ENCODE data around the gene MAGI2.

GRCh38 chr7:79341902-79342301, 111.6 kb downstream of the MAGI2 start:
- TF ChIP-seq EZH2 (IDR thresholded peaks at IDR 0.05; ENCODE audit: insufficient read depth, low read length) (no peak), CTCF (IDR thresholded peaks at IDR 0.05; ENCODE audit: insufficient read depth, low read depth, low read length) (no peak)

Data from astrocyte (in vitro differentiated cells and primary cell).